ENCODE results near the gene ATRIP. TPM values are rescaled to one million over a fixed set of nuclear protein-coding genes. Genes with fewer than 3 reads are reported as not detected.

Gene ATRIP
- polyA plus RNA-seq, 2 of the 4 experiments (the other 2 are of a cell fraction): 6.1 to 9.4 TPM

- Histone ChIP-seq H3K27ac (no peak overlapping the region), H3K4me2 (no peak overlapping the region), H3K4me3 (no peak overlapping the region), H3K4me1 (peaks cover 10% of the 10 kb centered on the region), H3K9me3 (no peaks in the 10 kb centered on the region)
- ATAC-seq (no peak), FAIRE-seq (no peak), DNase-seq (ENCODE audit: low read depth in 1 of 2, low spot score in 1 of 2) (no peak)
- POLR2A ChIA-PET: no interaction called here
- 82% methylated on average over 10 of the region's 13 CpGs for WGBS (ENCODE audit: missing lambda C conversion rate)
- CTCF ChIA-PET: interaction anchor here (0.9 to 31.5 kb wide), 3 partner anchors 18 to 136 kb away, joined by 4 to 488 read pairs (median 4); partner anchors contain the start of gene PLXNB1
- TF ChIP-seq ZFP36 (IDR thresholded peaks at IDR 0.05; ENCODE audit: borderline replicate concordance, partially characterized antibody): no peak
- TF ChIP-seq CBX8 (IDR thresholded peaks at IDR 0.05): no peak
- no peak for TF ChIP-seq ZC3H11A (IDR thresholded peaks at IDR 0.05)
- TF ChIP-seq ATOH8 (CRISPR knock-in tag; IDR thresholded peaks at IDR 0.05; ENCODE audit: low read depth): no peak
- TF ChIP-seq POLR2A (IDR thresholded peaks at IDR 0.05; ENCODE audit: low read length): no peak
- no peak for TF ChIP-seq EHF (CRISPR knock-in tag; IDR thresholded peaks at IDR 0.05)
- TF ChIP-seq ZNF302 (CRISPR knock-in tag; IDR thresholded peaks at IDR 0.05): no peak
- no peak for TF ChIP-seq MAX (IDR thresholded peaks at IDR 0.05)
- TF ChIP-seq RCOR1 (IDR thresholded peaks at IDR 0.05; ENCODE audit: low read depth, low read length): no peak
- no peak for TF ChIP-seq FOSB (CRISPR knock-in tag; IDR thresholded peaks at IDR 0.05)
- TF ChIP-seq HOXA7 (CRISPR knock-in tag; IDR thresholded peaks at IDR 0.05): no peak
- no peak for TF ChIP-seq HMGXB4 (CRISPR knock-in tag; IDR thresholded peaks at IDR 0.05; ENCODE audit: borderline replicate concordance)
- no peak for TF ChIP-seq KDM1A (IDR thresholded peaks at IDR 0.05; ENCODE audit: low read depth)
- TF ChIP-seq FOSL2 (IDR thresholded peaks at IDR 0.05): no peak
- TF ChIP-seq FOSL2 (CRISPR knock-in tag; IDR thresholded peaks at IDR 0.05): no peak
Measured at GRCh38 chr3:48405343-48405881, 41.1 kb upstream of the ATRIP start.

- ChIA-PET POLR2A (no interaction called here), CTCF (interaction anchor here (31.5 kb wide), 1 partner anchor 26 kb away, joined by 488 read pairs; the partner anchor contains the start of gene PLXNB1)
- Histone ChIP-seq H3K27ac (no peak overlapping the region), H3K4me3 (no peak overlapping the region), H3K4me2 (no peak overlapping the region), H3K4me1 (peaks cover 10% of the 10 kb centered on the region), H3K9me3 (no peaks in the 10 kb centered on the region)
- DNase-seq (ENCODE audit: low read depth in 1 of 2, low spot score in 1 of 2) (no peak), FAIRE-seq (no peak), ATAC-seq (no peak)
- TF ChIP-seq SMC3 (IDR thresholded peaks at IDR 0.05) (no peak), TFCP2L1 (CRISPR knock-in tag; IDR thresholded peaks at IDR 0.05) (no peak), TP53 (CRISPR knock-in tag; IDR thresholded peaks at IDR 0.05) (no peak), HES2 (IDR thresholded peaks at IDR 0.05) (no peak), MAX (IDR thresholded peaks at IDR 0.05) (no peak), HOXA7 (CRISPR knock-in tag; IDR thresholded peaks at IDR 0.05) (no peak), EP300 (IDR thresholded peaks at IDR 0.05) (no peak), BHLHE40 (IDR thresholded peaks at IDR 0.05; ENCODE audit: low read depth, low read length) (no peak), ZNF302 (CRISPR knock-in tag; IDR thresholded peaks at IDR 0.05) (no peak), RNF2 (IDR thresholded peaks at IDR 0.05; ENCODE audit: borderline replicate concordance, low read depth) (no peak), RFX5 (IDR thresholded peaks at IDR 0.05) (no peak)
- WGBS (ENCODE audit: missing lambda C conversion rate): 44% methylated on average over 1 of the region's 1 CpG
Measured at GRCh38 chr3:48405971-48406370, 40.6 kb upstream of the ATRIP start.

Measured in A549 (cell line).